Osteoblast (primary cell): ENCODE data around the gene SLC1A1. TPM values are rescaled to one million over a fixed set of nuclear protein-coding genes. Genes with fewer than 3 reads are reported as not detected.
A peak's percentile ranks its signal among the peaks of the same experiment; 100 is the strongest.

Experiments
- DNase-seq: peaks from one replicate; pipeline ENCODE4 v3.0.0; 2011; ENCODE audit warnings: low spot score, mixed read lengths; ENCODE audit not compliant: insufficient read length; ENCODE audit errors: missing footprints
- H2AFZ ChIP-seq: 2 replicates; pipeline ENCODE4 v1.6.0; 2011; ENCODE audit warnings: mild to moderate bottlenecking, low read length
- H3K27ac ChIP-seq: 2 replicates; pipeline ENCODE4 v1.5.1; 2011; ENCODE audit warnings: mild to moderate bottlenecking, low read depth, low read length, moderate library complexity
- H3K27me3 ChIP-seq: 2 replicates; pipeline ENCODE4 v1.6.0; 2012; ENCODE audit warnings: mild to moderate bottlenecking, control low read depth, inconsistent platforms, low read length, moderate library complexity; ENCODE audit not compliant: insufficient read depth
- H3K36me3 ChIP-seq: 2 replicates; pipeline ENCODE4 v1.5.1; 2011; ENCODE audit warnings: mild to moderate bottlenecking, low read length, control low read depth, moderate library complexity; ENCODE audit not compliant: insufficient read depth
- H3K4me1 ChIP-seq: 2 replicates; pipeline ENCODE4 v1.5.1; 2011; ENCODE audit warnings: mild to moderate bottlenecking, low read length, control low read depth, moderate library complexity; ENCODE audit not compliant: insufficient read depth
- H3K4me2 ChIP-seq: 2 replicates; pipeline ENCODE4 v1.6.0; 2011; ENCODE audit warnings: mild to moderate bottlenecking, low read length; ENCODE audit not compliant: insufficient read depth
- H3K4me3 ChIP-seq: fragments of 200-600 bp; sonication (generic); 3 replicates; pipeline ENCODE4 v1.5.1; 2012; ENCODE audit warnings: mild to moderate bottlenecking, low read length, inconsistent platforms; ENCODE audit not compliant: insufficient read depth
- H3K79me2 ChIP-seq: 2 replicates; pipeline ENCODE4 v1.6.0; 2012; ENCODE audit warnings: mild to moderate bottlenecking, low read length, control low read depth, inconsistent platforms; ENCODE audit not compliant: insufficient read depth
- H3K9me3 ChIP-seq: 2 replicates; pipeline ENCODE4 v1.5.1; 2011; ENCODE audit warnings: low read depth, low read length, control low read depth
- H4K20me1 ChIP-seq: 2 replicates; pipeline ENCODE4 v1.6.0; 2012; ENCODE audit warnings: mild to moderate bottlenecking, low read length, control low read depth; ENCODE audit not compliant: insufficient read depth
- CTCF ChIP-seq: IDR thresholded peaks from 2 replicates; pipeline ENCODE4 v1.5.1; 2011; ENCODE audit warnings: mild to moderate bottlenecking, low read depth, low read length, moderate library complexity; ENCODE audit errors: extremely low read depth
- total RNA-seq: library from RNA; depleted of rRNA; stranded (reverse); fragments of >200 nt; gene quantifications from 2 replicates; pipeline ENCODE4 v1.2.3, GENCODE V29; 2012

Gene SLC1A1
- total RNA-seq, 1 donor, result 25.7 TPM

GRCh38 chr9:4486176-4486575, 4.1 kb upstream of the SLC1A1 start:
- TF ChIP-seq CTCF, result no peak
- Histone ChIP-seq H3K4me3 (no peak overlapping the region), H3K36me3 (no peaks in the 10 kb centered on the region), H2AFZ (no peak overlapping the region), H3K27ac (no peak overlapping the region), H3K4me2 (no peak overlapping the region), H4K20me1 (no peaks in the 10 kb centered on the region), H3K79me2 (peaks cover 4% of the 10 kb centered on the region), H3K27me3 (no peaks in the 10 kb centered on the region), H3K9me3 (no peaks in the 10 kb centered on the region), H3K4me1 (peaks cover 3% of the 10 kb centered on the region)
- no peak for DNase-seq

- H2AFZ ChIP-seq, result peak overlapping the region; percentile 97
- TF ChIP-seq CTCF, result no peak
- peaks cover 7% of the 10 kb centered on the region for H4K20me1 ChIP-seq
- peaks cover 26% of the 10 kb centered on the region for H3K4me1 ChIP-seq
- no peaks in the 10 kb centered on the region for H3K9me3 ChIP-seq
- DNase-seq, result peak; percentile 72
- no peaks in the 10 kb centered on the region for H3K36me3 ChIP-seq
- peaks cover 20% of the 10 kb centered on the region for H3K79me2 ChIP-seq
- peak overlapping the region; percentile 96 for H3K4me2 ChIP-seq
- H3K27me3 ChIP-seq, result no peaks in the 10 kb centered on the region
- H3K4me3 ChIP-seq, result peak overlapping the region; percentile 86
- peak overlapping the region; percentile 53 for H3K27ac ChIP-seq
Measured at GRCh38 chr9:4489562-4489918, 728 bp upstream of the SLC1A1 start.

GRCh38 chr9:4490705-4491625, 697 bp downstream of the SLC1A1 start:
- peaks cover 7% of the 10 kb centered on the region for H4K20me1 ChIP-seq
- H3K9me3 ChIP-seq, result no peaks in the 10 kb centered on the region
- H3K4me1 ChIP-seq, result peaks cover 32% of the 10 kb centered on the region
- H3K36me3 ChIP-seq, result no peaks in the 10 kb centered on the region
- H3K27me3 ChIP-seq, result no peaks in the 10 kb centered on the region
- peak overlapping the region; percentile 96 for H3K4me2 ChIP-seq
- DNase-seq, result peak; percentile 49
- H3K4me3 ChIP-seq, result peak overlapping the region; percentile 86
- H3K79me2 ChIP-seq, result peaks cover 33% of the 10 kb centered on the region
- no peak for TF ChIP-seq CTCF
- H3K27ac ChIP-seq, result peak overlapping the region; percentile 45
- peak overlapping the region; percentile 88 for H2AFZ ChIP-seq

- Histone ChIP-seq H3K27ac (peak overlapping the region; percentile 45), H2AFZ (no peak overlapping the region), H3K9me3 (no peaks in the 10 kb centered on the region), H3K4me3 (peak overlapping the region; percentile 86), H3K27me3 (no peaks in the 10 kb centered on the region), H3K4me2 (peak overlapping the region; percentile 96), H3K4me1 (peaks cover 36% of the 10 kb centered on the region), H4K20me1 (peaks cover 7% of the 10 kb centered on the region), H3K36me3 (no peaks in the 10 kb centered on the region), H3K79me2 (peaks cover 34% of the 10 kb centered on the region)
- peak; percentile 61 for DNase-seq
- no peak for TF ChIP-seq CTCF
Measured at GRCh38 chr9:4491626-4491975, 1.3 kb downstream of the SLC1A1 start.
